NCI-H460 (cell line): ENCODE results near the gene KRAS. TPM values are rescaled to one million over a fixed set of nuclear protein-coding genes. Genes with fewer than 3 reads are reported as not detected.

Source experiments
- DNase-seq: peaks from one replicate; pipeline ENCODE4 v3.0.0-alpha.2; 2016; ENCODE audit warnings: low read depth; ENCODE audit errors: extremely low read depth
- total RNA-seq: library from RNA; depleted of rRNA; stranded (reverse); fragments of >200 nt; shearing (Covaris generic); gene quantifications from 2 replicates; pipeline ENCODE4 v1.2.3, GENCODE V29; 2014; rRNA removed

The KRAS gene
- total RNA-seq, 1 experiment from 2014 or later = 22.6 TPM

GRCh38 chr12:25197608-25198007 lies 53.1 kb downstream of the KRAS start:
- no peak for DNase-seq

- DNase-seq = peak; percentile 83
Measured at GRCh38 chr12:25195056-25195971, 55.4 kb downstream of the KRAS start, which contains the start of the genes DNAI7 and ETFRF1. DNAI7 (minus strand) TSS chr12:25195160; CDS start chr12:25195078, 82 bp downstream. ETFRF1 (plus strand) TSS chr12:25195237; CDS start chr12:25203957, 8,720 bp downstream.

- DNase-seq = no peak
Measured at GRCh38 chr12:25194722-25195055, 56.0 kb downstream of the KRAS start.

GRCh38 chr12:25194214-25194613 lies 56.5 kb downstream of the KRAS start:
- DNase-seq = no peak

- DNase-seq = no peak
Measured at GRCh38 chr12:25190793-25191192, 59.9 kb downstream of the KRAS start.

GRCh38 chr12:25189656-25190055 lies 61.1 kb downstream of the KRAS start:
- DNase-seq = no peak

GRCh38 chr12:25187781-25188180 lies 62.9 kb downstream of the KRAS start:
- DNase-seq = no peak

- no peak for DNase-seq
Measured at GRCh38 chr12:25186788-25187402, 63.8 kb downstream of the KRAS start.

- DNase-seq = no peak
Measured at GRCh38 chr12:25186038-25186787, 64.5 kb downstream of the KRAS start.

- DNase-seq = no peak
Measured at GRCh38 chr12:25184132-25184531, 66.6 kb downstream of the KRAS start.

GRCh38 chr12:25182765-25183164 lies 68.0 kb downstream of the KRAS start:
- no peak for DNase-seq

GRCh38 chr12:25162866-25163265 lies 87.9 kb downstream of the KRAS start:
- no peak for DNase-seq

- DNase-seq = no peak
Measured at GRCh38 chr12:25156061-25156460, 94.7 kb downstream of the KRAS start.

- DNase-seq = peak; percentile 19
Measured at GRCh38 chr12:25155022-25155576, 95.6 kb downstream of the KRAS start.

Other genes starting within 250 kb of the KRAS start
- gene DNAI7, start 55.8 kb downstream of the KRAS start, total RNA-seq = not detected in 2 replicates
- 18.3 and 23.5 TPM in 2 replicates for gene ETFRF1, start 55.7 kb downstream of the KRAS start, total RNA-seq